ENCODE data around the gene GPRASP2.

Gene GPRASP2

GRCh38 chrX:102723456-102723855, 11.2 kb downstream of the GPRASP2 start:
- no peaks in the 10 kb centered on the region for H3K79me2 ChIP-seq (ENCODE audit: insufficient read depth, low read length)
- H2AFZ ChIP-seq (ENCODE audit: low read length), result no peak overlapping the region
- no peaks in the 10 kb centered on the region for H4K20me1 ChIP-seq (ENCODE audit: insufficient read depth, low read length)
- H3K4me1 ChIP-seq (ENCODE audit: insufficient read depth, low read length, severe bottlenecking), result peaks cover 17% of the 10 kb centered on the region
- no peaks in the 10 kb centered on the region for H3K27me3 ChIP-seq (ENCODE audit: insufficient read depth, low read length)
- no peak overlapping the region for H3K27ac ChIP-seq (ENCODE audit: low read depth, low read length, poor library complexity, severe bottlenecking)
- H3K9ac ChIP-seq (ENCODE audit: low read length), result no peak overlapping the region
- H3F3A ChIP-seq (ENCODE audit: insufficient read depth, low read length), result no peaks in the 10 kb centered on the region
- H3K4me3 ChIP-seq (ENCODE audit: low read depth, low read length, poor library complexity, severe bottlenecking), result no peak overlapping the region
- H3K9me3 ChIP-seq (ENCODE audit: low read length), result no peaks in the 10 kb centered on the region
- TF ChIP-seq CTCF (IDR thresholded peaks at IDR 0.05; ENCODE audit: low read length) (no peak), EZH2 (IDR thresholded peaks at IDR 0.05; ENCODE audit: borderline replicate concordance, low read length) (no peak)
- no peak overlapping the region for H3K4me2 ChIP-seq (ENCODE audit: low read length)
- no peaks in the 10 kb centered on the region for H3K36me3 ChIP-seq (ENCODE audit: insufficient read depth, low read length)
- H3K9me2 ChIP-seq (ENCODE audit: low read depth, low read length), result no peaks in the 10 kb centered on the region

- Histone ChIP-seq H3K9me3 (ENCODE audit: low read length) (no peaks in the 10 kb centered on the region), H3K4me1 (ENCODE audit: insufficient read depth, low read length, severe bottlenecking) (no peaks in the 10 kb centered on the region), H3K27ac (ENCODE audit: low read depth, low read length, poor library complexity, severe bottlenecking) (no peak overlapping the region), H2AFZ (ENCODE audit: low read length) (no peak overlapping the region), H3K79me2 (ENCODE audit: insufficient read depth, low read length) (no peaks in the 10 kb centered on the region), H4K20me1 (ENCODE audit: insufficient read depth, low read length) (no peaks in the 10 kb centered on the region), H3K4me3 (ENCODE audit: low read depth, low read length, poor library complexity, severe bottlenecking) (no peak overlapping the region), H3F3A (ENCODE audit: insufficient read depth, low read length) (no peaks in the 10 kb centered on the region), H3K9me2 (ENCODE audit: low read depth, low read length) (no peaks in the 10 kb centered on the region), H3K27me3 (ENCODE audit: insufficient read depth, low read length) (no peaks in the 10 kb centered on the region), H3K36me3 (ENCODE audit: insufficient read depth, low read length) (no peaks in the 10 kb centered on the region), H3K9ac (ENCODE audit: low read length) (no peak overlapping the region), H3K4me2 (ENCODE audit: low read length) (no peak overlapping the region)
- TF ChIP-seq CTCF (IDR thresholded peaks at IDR 0.05; ENCODE audit: low read length) (no peak), EZH2 (IDR thresholded peaks at IDR 0.05; ENCODE audit: borderline replicate concordance, low read length) (no peak)
Observed at GRCh38 chrX:102727761-102728160, 15.5 kb downstream of the GPRASP2 start.

- Histone ChIP-seq H3K79me2 (ENCODE audit: insufficient read depth, low read length) (no peaks in the 10 kb centered on the region), H3K4me2 (ENCODE audit: low read length) (no peak overlapping the region), H3K27me3 (ENCODE audit: insufficient read depth, low read length) (no peaks in the 10 kb centered on the region), H2AFZ (ENCODE audit: low read length) (no peak overlapping the region), H3K36me3 (ENCODE audit: insufficient read depth, low read length) (no peaks in the 10 kb centered on the region), H4K20me1 (ENCODE audit: insufficient read depth, low read length) (no peaks in the 10 kb centered on the region), H3K4me3 (ENCODE audit: low read depth, low read length, poor library complexity, severe bottlenecking) (no peak overlapping the region), H3K9ac (ENCODE audit: low read length) (no peak overlapping the region), H3K9me2 (ENCODE audit: low read depth, low read length) (no peaks in the 10 kb centered on the region), H3K4me1 (ENCODE audit: insufficient read depth, low read length, severe bottlenecking) (no peaks in the 10 kb centered on the region), H3K9me3 (ENCODE audit: low read length) (no peaks in the 10 kb centered on the region), H3K27ac (ENCODE audit: low read depth, low read length, poor library complexity, severe bottlenecking) (no peak overlapping the region), H3F3A (ENCODE audit: insufficient read depth, low read length) (no peaks in the 10 kb centered on the region)
- TF ChIP-seq EZH2 (IDR thresholded peaks at IDR 0.05; ENCODE audit: borderline replicate concordance, low read length) (no peak), CTCF (IDR thresholded peaks at IDR 0.05; ENCODE audit: low read length) (no peak)
Observed at GRCh38 chrX:102728646-102729045, 16.4 kb downstream of the GPRASP2 start.
